ENCODE measurements around the gene SNRPB2. TPM values are rescaled to one million over a fixed set of nuclear protein-coding genes. Genes with fewer than 3 reads are reported as not detected.

The SNRPB2 gene
- total RNA-seq, 4 donors from 2014 or later, result 9.9 to 24.7 (median 12.8) TPM

DNA sequence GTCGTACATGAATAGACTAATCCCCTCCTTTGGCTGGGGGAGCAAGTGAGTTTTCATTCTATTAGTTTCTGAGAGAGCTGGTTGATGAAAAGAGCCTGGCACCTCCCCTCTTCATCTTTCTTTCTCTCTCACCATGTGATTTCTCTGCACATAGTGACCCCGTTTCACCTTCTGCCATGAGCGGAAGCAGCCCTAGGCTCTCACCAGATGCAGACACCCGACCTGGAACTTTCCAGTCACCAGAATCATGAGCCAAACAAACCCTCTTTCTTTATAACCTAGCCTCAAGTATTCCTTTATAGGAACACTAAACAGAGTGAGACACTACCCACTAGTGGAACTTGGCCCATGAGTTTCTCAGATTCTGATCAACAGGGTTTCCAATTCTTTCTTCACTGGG lies 34.7 kb downstream of the SNRPB2 start:
- Histone ChIP-seq H3K36me3 (no peaks in the 10 kb centered on the region), H3K9me3 (no peaks in the 10 kb centered on the region), H3K27ac (no peak overlapping the region), H3K27me3 (no peaks in the 10 kb centered on the region), H3K4me3 (no peak overlapping the region), H3K4me1 (no peaks in the 10 kb centered on the region)
- no peak for TF ChIP-seq POLR2A (IDR thresholded peaks at IDR 0.05)
- DNase-seq, result no peak

GRCh38 chr20:16771213-16771612 lies 41.4 kb downstream of the SNRPB2 start:
- no peak for TF ChIP-seq CTCF (IDR thresholded peaks at IDR 0.05)
- TF ChIP-seq POLR2A (IDR thresholded peaks at IDR 0.05), result no peak
- DNase-seq, result no peak
- no peaks in the 10 kb centered on the region for H3K36me3 ChIP-seq

GRCh38 chr20:16775961-16776360 lies 46.1 kb downstream of the SNRPB2 start:
- no peaks in the 10 kb centered on the region for H3K27me3 ChIP-seq
- H3K4me3 ChIP-seq, result no peak overlapping the region
- no peaks in the 10 kb centered on the region for H3K36me3 ChIP-seq
- no peaks in the 10 kb centered on the region for H3K9me3 ChIP-seq
- no peak for DNase-seq
- no peaks in the 10 kb centered on the region for H3K4me1 ChIP-seq
- no peak overlapping the region for H3K27ac ChIP-seq
- no peak for TF ChIP-seq POLR2A (IDR thresholded peaks at IDR 0.05)
- TF ChIP-seq CTCF (IDR thresholded peaks at IDR 0.05), result no peak

More at GRCh38 chr20:16771213-16771612, 41.4 kb downstream of the SNRPB2 start:
- no peaks in the 10 kb centered on the region for H3K27me3 ChIP-seq
- no peaks in the 10 kb centered on the region for H3K9me3 ChIP-seq
- H3K4me1 ChIP-seq, result no peaks in the 10 kb centered on the region
- no peak overlapping the region for H3K27ac ChIP-seq
- no peak overlapping the region for H3K4me3 ChIP-seq

DNA sequence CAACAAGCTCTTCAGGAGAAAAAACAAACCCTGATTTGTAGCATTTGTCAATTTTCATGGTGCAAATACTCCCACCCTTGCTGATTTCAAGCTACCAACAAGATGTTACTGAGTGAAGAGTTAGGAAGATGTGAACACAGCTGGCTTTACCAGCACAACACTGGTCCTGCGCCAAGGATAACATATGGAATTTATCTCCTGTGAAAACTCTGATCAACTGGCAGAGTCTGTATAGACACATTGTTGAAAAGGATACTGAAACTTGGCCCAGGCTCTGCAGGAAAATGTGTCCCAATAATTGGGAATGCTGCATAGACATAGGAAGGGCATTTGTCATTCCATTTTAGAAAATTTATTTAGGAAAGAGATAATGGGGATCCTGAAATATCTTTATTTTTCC lies 47.3 kb downstream of the SNRPB2 start:
- H3K36me3 ChIP-seq, result no peaks in the 10 kb centered on the region
- H3K27me3 ChIP-seq, result no peaks in the 10 kb centered on the region
- no peak overlapping the region for H3K4me3 ChIP-seq
- H3K27ac ChIP-seq, result no peak overlapping the region
- H3K4me1 ChIP-seq, result no peaks in the 10 kb centered on the region
- TF ChIP-seq CTCF (IDR thresholded peaks at IDR 0.05) (no peak), POLR2A (IDR thresholded peaks at IDR 0.05) (no peak)
- no peaks in the 10 kb centered on the region for H3K9me3 ChIP-seq
- DNase-seq, result no peak

- H3K9me3 ChIP-seq, result no peaks in the 10 kb centered on the region
- H3K27me3 ChIP-seq, result no peaks in the 10 kb centered on the region
- DNase-seq, result no peak
- H3K4me3 ChIP-seq, result no peak overlapping the region
- TF ChIP-seq POLR2A (IDR thresholded peaks at IDR 0.05) (no peak), CTCF (IDR thresholded peaks at IDR 0.05) (no peak)
- H3K4me1 ChIP-seq, result no peaks in the 10 kb centered on the region
- H3K27ac ChIP-seq, result no peak overlapping the region
- H3K36me3 ChIP-seq, result no peaks in the 10 kb centered on the region
These were observed 48.3 kb downstream of the SNRPB2 start for GRCh38 chr20:16778159-16778558.

- TF ChIP-seq CTCF (IDR thresholded peaks at IDR 0.05) (no peak), POLR2A (IDR thresholded peaks at IDR 0.05) (no peak)
- H3K36me3 ChIP-seq, result no peaks in the 10 kb centered on the region
- no peak overlapping the region for H3K4me3 ChIP-seq
- H3K4me1 ChIP-seq, result no peaks in the 10 kb centered on the region
- no peaks in the 10 kb centered on the region for H3K27me3 ChIP-seq
- no peak overlapping the region for H3K27ac ChIP-seq
- no peak for DNase-seq
- no peaks in the 10 kb centered on the region for H3K9me3 ChIP-seq
These were observed 51.7 kb downstream of the SNRPB2 start for GRCh38 chr20:16781496-16781895.
